ENCODE measurements around the gene TMPRSS7.

The TMPRSS7 gene

DNA sequence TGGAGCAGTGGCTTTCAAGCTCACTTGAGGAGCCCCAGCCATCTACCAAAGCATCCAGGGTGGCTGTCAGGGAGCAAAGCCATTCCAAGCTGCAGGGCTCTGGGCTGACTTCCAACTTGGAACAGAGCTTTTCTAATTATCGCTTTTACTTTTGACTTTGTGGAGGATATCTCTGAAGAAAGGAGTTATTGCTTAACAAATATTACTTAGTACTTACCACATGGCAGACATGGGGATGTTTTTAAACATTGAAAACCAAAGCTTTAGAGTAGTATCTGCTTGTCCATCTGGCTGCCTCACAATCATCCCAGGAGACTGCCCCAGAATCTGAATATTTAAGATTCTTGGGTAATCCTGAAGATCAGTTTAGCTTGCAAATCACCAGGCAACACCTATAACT lies 26.9 kb upstream of the TMPRSS7 start:
- TF ChIP-seq CTCF (IDR thresholded peaks at IDR 0.05; ENCODE audit: low read depth, low read length) (no peak), EZH2phosphoT487 (IDR thresholded peaks at IDR 0.05; ENCODE audit: low read depth) (no peak)
- Histone ChIP-seq H3K36me3 (replicated peaks; ENCODE audit: low read depth, low read length) (no peaks in the 10 kb centered on the region), H3K9me3 (ENCODE audit: insufficient read depth, low read length) (no peaks in the 10 kb centered on the region), H3K27me3 (ENCODE audit: low read depth, low read length) (no peaks in the 10 kb centered on the region), H3K4me3 (ENCODE audit: low read length) (no peak overlapping the region), H4K20me1 (ENCODE audit: insufficient read depth, low read length) (no peaks in the 10 kb centered on the region), H3K79me2 (ENCODE audit: low read length) (no peaks in the 10 kb centered on the region), H3K27ac (ENCODE audit: low read length) (no peak overlapping the region), H3K4me1 (ENCODE audit: low read length) (peaks cover 6% of the 10 kb centered on the region), H3K4me2 (ENCODE audit: low read length) (no peak overlapping the region), H2AFZ (ENCODE audit: low read depth, low read length) (no peak overlapping the region), H3K9ac (ENCODE audit: low read length) (no peak overlapping the region)

GRCh38 chr3:112009670-112010069 lies 24.9 kb upstream of the TMPRSS7 start:
- no peaks in the 10 kb centered on the region for H4K20me1 ChIP-seq (ENCODE audit: insufficient read depth, low read length)
- peaks cover 17% of the 10 kb centered on the region for H3K4me1 ChIP-seq (ENCODE audit: low read length)
- no peak overlapping the region for H3K4me2 ChIP-seq (ENCODE audit: low read length)
- TF ChIP-seq EZH2phosphoT487 (IDR thresholded peaks at IDR 0.05; ENCODE audit: low read depth) (no peak), CTCF (IDR thresholded peaks at IDR 0.05; ENCODE audit: low read depth, low read length) (no peak)
- H3K36me3 ChIP-seq (replicated peaks; ENCODE audit: low read depth, low read length): no peaks in the 10 kb centered on the region
- H3K27me3 ChIP-seq (ENCODE audit: low read depth, low read length): no peaks in the 10 kb centered on the region
- no peaks in the 10 kb centered on the region for H3K9me3 ChIP-seq (ENCODE audit: insufficient read depth, low read length)
- H3K9ac ChIP-seq (ENCODE audit: low read length): no peak overlapping the region
- H3K4me3 ChIP-seq (ENCODE audit: low read length): no peak overlapping the region
- no peaks in the 10 kb centered on the region for H3K79me2 ChIP-seq (ENCODE audit: low read length)
- H2AFZ ChIP-seq (ENCODE audit: low read depth, low read length): no peak overlapping the region
- H3K27ac ChIP-seq (ENCODE audit: low read length): no peak overlapping the region

GRCh38 chr3:112010636-112011035 lies 23.9 kb upstream of the TMPRSS7 start:
- Histone ChIP-seq H3K79me2 (ENCODE audit: low read length) (no peaks in the 10 kb centered on the region), H3K9me3 (ENCODE audit: insufficient read depth, low read length) (no peaks in the 10 kb centered on the region), H3K4me3 (ENCODE audit: low read length) (no peak overlapping the region), H2AFZ (ENCODE audit: low read depth, low read length) (no peak overlapping the region), H4K20me1 (ENCODE audit: insufficient read depth, low read length) (no peaks in the 10 kb centered on the region), H3K36me3 (replicated peaks; ENCODE audit: low read depth, low read length) (no peaks in the 10 kb centered on the region), H3K4me1 (ENCODE audit: low read length) (peaks cover 11% of the 10 kb centered on the region), H3K9ac (ENCODE audit: low read length) (no peak overlapping the region), H3K27me3 (ENCODE audit: low read depth, low read length) (no peaks in the 10 kb centered on the region), H3K4me2 (ENCODE audit: low read length) (no peak overlapping the region), H3K27ac (ENCODE audit: low read length) (no peak overlapping the region)
- TF ChIP-seq EZH2phosphoT487 (IDR thresholded peaks at IDR 0.05; ENCODE audit: low read depth): no peak
- TF ChIP-seq CTCF (IDR thresholded peaks at IDR 0.05; ENCODE audit: low read depth, low read length): no peak

DNA sequence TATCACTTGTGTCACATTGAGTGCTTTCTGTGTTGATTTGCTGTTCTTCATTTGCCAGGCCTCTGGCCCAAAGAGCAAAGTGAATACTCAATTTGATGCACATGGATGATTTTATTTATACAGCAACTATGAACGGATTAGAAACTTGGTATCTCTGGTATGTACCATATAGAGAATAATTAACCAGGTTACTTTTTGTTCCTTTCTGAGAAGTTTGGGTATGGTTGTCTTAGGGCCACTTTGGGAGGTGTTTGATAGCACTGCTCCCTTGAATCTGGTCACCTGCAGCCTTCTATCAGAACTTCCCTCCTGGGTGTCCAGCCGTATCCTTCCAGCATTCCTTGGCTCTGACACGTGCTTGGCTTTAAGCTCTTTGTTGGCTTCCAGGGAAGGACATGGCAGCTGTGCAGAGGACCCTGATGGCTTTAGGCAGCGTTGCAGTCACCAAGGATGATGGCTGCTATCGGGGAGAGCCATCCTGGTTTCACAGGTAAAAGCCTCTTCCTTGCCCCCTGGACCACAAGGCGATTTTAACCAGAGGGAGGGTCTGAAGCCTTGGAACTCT lies 23.1 kb upstream of the TMPRSS7 start:
- Histone ChIP-seq H3K9ac (ENCODE audit: low read length) (no peak overlapping the region), H3K36me3 (replicated peaks; ENCODE audit: low read depth, low read length) (no peaks in the 10 kb centered on the region), H3K79me2 (ENCODE audit: low read length) (no peaks in the 10 kb centered on the region), H4K20me1 (ENCODE audit: insufficient read depth, low read length) (no peaks in the 10 kb centered on the region), H3K4me3 (ENCODE audit: low read length) (no peak overlapping the region), H3K27me3 (ENCODE audit: low read depth, low read length) (no peaks in the 10 kb centered on the region), H2AFZ (ENCODE audit: low read depth, low read length) (no peak overlapping the region), H3K9me3 (ENCODE audit: insufficient read depth, low read length) (no peaks in the 10 kb centered on the region), H3K27ac (ENCODE audit: low read length) (no peak overlapping the region), H3K4me1 (ENCODE audit: low read length) (peaks cover 11% of the 10 kb centered on the region), H3K4me2 (ENCODE audit: low read length) (no peak overlapping the region)
- TF ChIP-seq CTCF (IDR thresholded peaks at IDR 0.05; ENCODE audit: low read depth, low read length): no peak
- TF ChIP-seq EZH2phosphoT487 (IDR thresholded peaks at IDR 0.05; ENCODE audit: low read depth): no peak
